Ishikawa (cell line): ENCODE results near the gene CAPZA1.

ENCODE experiments used
- CEBPB ChIP-seq: IDR thresholded peaks from 2 replicates; pipeline ENCODE4 v1.6.1; 2012
- CREB1 ChIP-seq: IDR thresholded peaks from 2 replicates; pipeline ENCODE4 v1.6.1; 2012; ENCODE audit warnings: low read depth
- EGR1 ChIP-seq: IDR thresholded peaks from 2 replicates; pipeline ENCODE4 v1.6.1; 2012
- EP300 ChIP-seq: IDR thresholded peaks from 2 replicates; pipeline ENCODE4 v1.6.1; 2012; ENCODE audit warnings: borderline replicate concordance
- FOXM1 ChIP-seq: IDR thresholded peaks from 2 replicates; pipeline ENCODE4 v1.6.1; 2012; ENCODE audit warnings: low read depth, borderline replicate concordance
- MAX ChIP-seq: IDR thresholded peaks from 2 replicates; pipeline ENCODE4 v1.6.1; 2012
- NFIC ChIP-seq: IDR thresholded peaks from 2 replicates; pipeline ENCODE4 v1.6.1; 2012
- RAD21 ChIP-seq: IDR thresholded peaks from 2 replicates; pipeline ENCODE4 v1.6.1; 2012; ENCODE audit warnings: low read depth
- REST ChIP-seq: IDR thresholded peaks from 2 replicates; pipeline ENCODE4 v1.6.1; 2012; ENCODE audit warnings: low read depth, mild to moderate bottlenecking
- TAF1 ChIP-seq: IDR thresholded peaks from 2 replicates; pipeline ENCODE4 v1.6.1; 2012; ENCODE audit warnings: low read depth, mild to moderate bottlenecking
- TCF12 ChIP-seq: IDR thresholded peaks from 2 replicates; pipeline ENCODE4 v1.6.1; 2012; ENCODE audit warnings: low read depth
- TEAD4 ChIP-seq: IDR thresholded peaks from 2 replicates; pipeline ENCODE4 v1.6.1; 2012
- USF1 ChIP-seq: IDR thresholded peaks from 2 replicates; pipeline ENCODE4 v1.6.1; 2012
- YY1 ChIP-seq: IDR thresholded peaks from 2 replicates; pipeline ENCODE4 v1.6.1; 2012; ENCODE audit warnings: low read depth
- ZBTB7A ChIP-seq: IDR thresholded peaks from 2 replicates; pipeline ENCODE4 v1.6.1; 2012; ENCODE audit warnings: low read depth

Gene CAPZA1

GRCh38 chr1:112618721-112619517, 713 bp upstream of the CAPZA1 start, which contains the start of gene ST7L:
TSS of gene ST7L (minus strand) at chr1:112619141. CDS start at chr1:112619113, 28 bp downstream.
- TF ChIP-seq YY1: peak; percentile 97
- TF ChIP-seq TAF1: peak; percentile 99
- TF ChIP-seq MAX: peak; percentile 65; the same call in 1 of the 2 replicates
- TF ChIP-seq CEBPB: no peak
- peak; percentile 40; the same call in 1 of the 2 replicates for TF ChIP-seq TCF12

GRCh38 chr1:112620377-112620695, 704 bp downstream of the CAPZA1 start:
- TF ChIP-seq TCF12 (no peak), FOXM1 (no peak), CEBPB (no peak), EGR1 (no peak), USF1 (no peak), TAF1 (no peak), YY1 (no peak), CREB1 (no peak), NFIC (no peak), TEAD4 (no peak)

GRCh38 chr1:112625696-112626095, 6.1 kb downstream of the CAPZA1 start:
- TF ChIP-seq TCF12 (no peak), NFIC (0 out of 2 replicates have a peak, but pooled peaks have one; percentile 12), USF1 (no peak)

- TF ChIP-seq USF1 (no peak), REST (no peak)
These were observed 6.6 kb downstream of the CAPZA1 start for GRCh38 chr1:112626193-112626592.

- TF ChIP-seq USF1 (no peak), CEBPB (no peak), FOXM1 (no peak), ZBTB7A (no peak), REST (no peak), TAF1 (no peak), YY1 (no peak), EP300 (no peak), CREB1 (no peak), TCF12 (no peak), NFIC (no peak), MAX (no peak), EGR1 (no peak), RAD21 (no peak), TEAD4 (no peak)
These were observed 7.3 kb downstream of the CAPZA1 start for GRCh38 chr1:112626887-112627286.

- TF ChIP-seq CEBPB (no peak), EP300 (no peak), MAX (no peak)
These were observed 8.9 kb downstream of the CAPZA1 start for GRCh38 chr1:112628516-112628915.
